ENCODE results near the gene WDSUB1.
A peak's percentile ranks its signal among the peaks of the same experiment; 100 is the strongest.

WDSUB1 gene, protein sequence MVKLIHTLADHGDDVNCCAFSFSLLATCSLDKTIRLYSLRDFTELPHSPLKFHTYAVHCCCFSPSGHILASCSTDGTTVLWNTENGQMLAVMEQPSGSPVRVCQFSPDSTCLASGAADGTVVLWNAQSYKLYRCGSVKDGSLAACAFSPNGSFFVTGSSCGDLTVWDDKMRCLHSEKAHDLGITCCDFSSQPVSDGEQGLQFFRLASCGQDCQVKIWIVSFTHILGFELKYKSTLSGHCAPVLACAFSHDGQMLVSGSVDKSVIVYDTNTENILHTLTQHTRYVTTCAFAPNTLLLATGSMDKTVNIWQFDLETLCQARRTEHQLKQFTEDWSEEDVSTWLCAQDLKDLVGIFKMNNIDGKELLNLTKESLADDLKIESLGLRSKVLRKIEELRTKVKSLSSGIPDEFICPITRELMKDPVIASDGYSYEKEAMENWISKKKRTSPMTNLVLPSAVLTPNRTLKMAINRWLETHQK

DNA sequence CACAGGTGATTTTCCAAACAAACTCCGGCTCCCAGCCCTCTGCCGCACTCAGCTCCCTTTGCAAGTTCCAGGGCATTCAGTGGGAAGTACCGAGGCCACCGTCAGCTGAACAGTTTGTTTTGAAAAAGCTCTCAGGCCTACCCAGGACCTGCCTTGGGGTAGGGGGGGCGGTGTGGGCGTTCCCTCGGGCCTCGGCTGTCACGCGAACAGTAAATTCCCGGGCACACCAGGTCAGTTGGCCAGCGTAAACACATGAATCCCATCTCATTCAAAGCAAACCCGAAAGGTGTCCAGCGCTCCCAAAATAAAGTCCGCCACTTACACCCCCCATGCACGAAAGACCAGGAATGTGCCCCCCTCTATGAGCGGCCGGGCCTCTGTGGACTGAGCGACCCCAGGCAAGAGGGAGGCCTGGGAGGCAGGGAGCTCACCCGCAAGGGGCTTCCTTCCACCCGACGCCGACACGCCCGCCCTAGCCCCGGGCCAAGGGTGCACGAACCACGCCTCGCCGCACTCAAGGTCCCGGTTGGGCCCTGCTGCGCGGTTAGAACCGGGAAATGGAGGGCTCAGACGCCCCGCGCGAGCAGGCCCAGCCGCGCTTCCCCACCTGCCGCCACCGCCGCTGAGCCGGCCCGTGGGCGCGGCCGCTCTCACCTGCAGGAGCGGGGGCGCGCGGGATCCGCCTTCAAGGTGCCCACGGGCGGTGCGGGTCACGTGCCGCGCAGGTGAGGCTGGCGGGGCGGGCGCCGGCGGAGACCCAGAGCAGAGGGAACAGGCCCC lies at the start of gene WDSUB1:
Gene WDSUB1 (minus strand): TSS at position 775 of the 780 bp plus-strand sequence. CDS start 3,634 bp downstream, outside the sequence.
- peak; percentile 71 for DNase-seq

DNA sequence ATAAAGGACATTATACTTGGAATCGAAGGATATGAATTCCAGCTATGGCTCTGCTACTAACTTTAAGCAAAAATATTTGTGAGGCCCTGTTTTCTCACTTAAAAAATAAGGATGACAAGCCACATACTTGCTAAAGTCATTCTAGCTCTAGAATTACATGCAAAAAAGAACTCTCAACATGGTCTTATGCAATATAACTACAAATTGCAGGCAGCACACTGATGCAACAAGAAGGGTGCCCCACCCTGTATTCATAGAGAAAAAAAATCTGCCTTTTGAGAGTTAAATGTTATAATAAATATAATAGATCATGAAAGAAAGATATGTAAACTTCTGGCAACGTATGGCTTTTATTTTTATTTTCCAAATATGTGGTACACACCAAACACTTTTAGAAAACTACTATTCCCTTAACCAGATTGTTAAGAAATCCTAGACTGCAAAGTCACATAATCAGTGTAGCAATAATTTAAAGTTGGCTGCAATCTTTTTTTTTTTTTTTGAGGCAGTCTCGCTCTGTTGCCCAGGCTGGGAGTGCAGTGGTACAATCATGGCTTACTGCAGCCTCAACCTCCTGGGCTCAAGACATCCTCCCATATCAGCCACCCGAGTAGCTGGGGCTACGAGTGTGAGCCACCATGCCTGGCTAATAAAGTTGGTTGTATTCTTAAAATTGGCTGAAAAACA lies 40.2 kb upstream of the WDSUB1 start:
- DNase-seq, result no peak

DNA sequence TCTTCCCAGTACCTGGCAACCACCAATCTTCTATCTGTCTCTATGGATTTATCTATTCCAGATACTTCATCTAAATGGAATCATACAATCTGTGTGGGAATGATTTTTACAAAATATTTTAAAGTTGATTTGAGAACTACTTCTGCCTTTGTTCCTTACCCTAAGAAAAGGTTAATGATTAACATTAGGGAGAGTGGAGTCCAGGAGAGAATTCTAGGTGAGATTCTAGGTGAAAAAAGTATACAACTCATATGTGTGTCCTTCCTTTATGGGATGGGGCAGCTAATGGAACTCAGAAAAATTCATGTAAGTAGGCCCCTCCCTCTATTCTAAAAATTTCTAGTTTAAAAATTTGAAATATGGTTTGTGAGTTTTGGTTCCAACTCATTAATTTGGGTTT lies 35.9 kb upstream of the WDSUB1 start:
- DNase-seq, result no peak

DNA sequence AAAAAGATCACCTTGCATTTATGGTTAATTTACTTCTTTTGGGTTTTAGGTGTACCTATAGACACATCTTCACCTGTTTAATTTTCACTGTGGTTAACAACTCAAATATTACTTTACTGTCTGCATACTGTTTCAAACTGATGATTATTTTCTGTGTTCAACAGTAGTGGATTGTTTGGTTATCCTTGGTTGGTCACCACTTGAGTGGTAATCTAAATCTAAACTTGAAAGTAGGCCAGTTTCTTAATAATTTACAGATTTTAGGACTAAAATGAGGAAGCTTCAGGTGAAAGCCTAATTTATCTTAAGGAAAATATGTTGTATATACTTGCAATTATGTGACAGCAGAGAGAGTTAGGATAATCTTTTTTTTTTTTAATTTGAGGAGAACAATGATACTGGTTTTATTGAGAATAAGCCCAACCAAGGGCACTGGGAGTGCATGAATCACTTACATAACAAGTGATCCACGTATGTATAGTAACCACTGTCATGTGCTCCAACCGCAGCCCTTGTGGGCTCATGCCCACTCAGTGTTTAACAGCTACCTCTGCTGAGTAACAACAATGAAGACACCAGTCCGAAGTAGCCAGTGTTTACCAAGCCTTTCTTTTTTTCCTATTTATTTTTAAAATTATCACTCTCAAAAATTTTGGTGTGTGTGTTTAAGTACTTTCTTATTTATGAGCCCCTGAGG lies 31.0 kb upstream of the WDSUB1 start:
- no peak for DNase-seq

DNA sequence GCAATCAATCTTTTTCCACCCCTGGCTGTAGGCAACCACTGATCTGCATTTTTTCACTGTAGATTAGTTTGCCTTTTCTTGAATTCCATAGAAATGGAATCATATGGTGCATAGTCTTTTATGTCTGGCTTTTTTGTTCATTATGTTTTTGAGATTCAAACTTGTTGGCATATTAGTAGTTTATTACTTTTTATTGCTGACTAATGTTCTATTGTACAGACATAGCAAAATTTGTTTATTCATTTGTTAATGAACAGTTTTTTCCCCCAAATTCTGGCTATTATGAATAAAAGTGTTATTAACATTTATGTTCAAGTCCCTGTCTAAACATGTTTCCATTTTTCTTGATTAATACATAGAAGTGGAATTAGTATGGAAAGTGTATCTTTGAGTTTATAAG lies 21.4 kb upstream of the WDSUB1 start:
- no peak for DNase-seq

DNA sequence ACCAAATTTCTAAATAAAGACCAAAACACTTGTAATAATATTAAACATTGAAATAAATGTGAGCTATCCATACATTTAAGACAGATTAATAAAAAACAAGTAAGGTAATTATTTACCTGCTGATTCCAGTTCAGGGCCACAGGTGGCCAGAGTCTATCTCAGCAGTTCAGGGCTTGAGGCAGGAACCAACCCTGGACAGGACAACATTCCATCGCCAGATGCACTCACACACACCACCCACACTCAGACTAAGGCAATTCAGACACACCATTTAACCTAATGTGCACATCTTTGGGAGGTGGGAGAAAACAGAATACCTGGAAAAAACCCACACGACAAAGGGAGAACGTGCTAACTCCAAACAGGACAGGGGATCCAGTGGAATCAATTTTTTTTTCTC lies 14.1 kb upstream of the WDSUB1 start:
- DNase-seq, result no peak

DNA sequence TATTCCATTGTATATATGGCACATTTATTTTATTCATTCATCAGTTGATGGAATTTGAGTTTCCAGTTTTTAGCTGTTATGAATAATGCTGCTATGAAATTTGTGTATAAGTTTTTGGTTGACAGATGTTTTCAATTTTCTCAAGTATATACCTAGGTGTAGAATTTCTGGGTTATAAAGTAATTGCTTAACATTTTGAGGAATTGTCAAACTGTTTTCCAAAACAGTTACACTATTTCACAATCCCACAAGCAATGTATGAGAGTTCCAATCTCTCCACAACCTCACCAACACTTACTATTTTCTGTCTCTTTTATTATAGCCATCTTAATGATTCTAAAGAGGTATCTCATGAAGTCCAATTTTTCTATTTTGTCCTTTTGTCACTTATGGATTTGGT lies 12.5 kb upstream of the WDSUB1 start:
- no peak for DNase-seq

DNA sequence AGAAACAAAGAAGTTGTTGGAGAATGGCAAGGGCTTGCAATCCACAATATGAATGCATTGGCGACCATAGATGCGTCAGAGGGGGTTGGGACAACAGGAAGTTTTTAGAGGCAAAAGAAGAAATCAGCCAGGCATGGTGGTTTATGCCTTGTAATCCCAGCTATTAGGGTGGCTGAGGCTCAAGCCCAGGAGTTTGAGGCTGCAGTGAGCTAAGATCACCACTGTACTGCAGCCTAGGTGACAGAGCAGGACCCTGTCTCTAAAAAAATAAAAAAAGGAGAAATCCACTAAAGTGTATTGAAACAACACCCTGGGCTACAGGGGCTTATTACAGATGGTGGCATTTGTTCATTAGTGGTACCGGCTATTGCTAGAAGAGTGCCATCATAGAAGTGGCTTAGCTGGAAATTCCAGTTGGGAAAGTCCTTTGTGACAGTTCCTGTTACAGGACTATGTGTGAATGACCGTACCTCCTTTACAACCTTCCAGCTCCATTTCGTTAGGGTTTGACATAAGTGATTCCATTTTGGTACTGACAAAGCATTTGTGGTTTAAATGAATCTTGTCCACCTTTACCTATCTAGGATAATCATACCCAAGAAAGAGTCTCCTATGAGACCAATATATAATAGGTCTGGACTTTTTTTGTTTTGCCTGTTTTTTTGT lies 10.7 kb upstream of the WDSUB1 start:
- no peak for DNase-seq

DNA sequence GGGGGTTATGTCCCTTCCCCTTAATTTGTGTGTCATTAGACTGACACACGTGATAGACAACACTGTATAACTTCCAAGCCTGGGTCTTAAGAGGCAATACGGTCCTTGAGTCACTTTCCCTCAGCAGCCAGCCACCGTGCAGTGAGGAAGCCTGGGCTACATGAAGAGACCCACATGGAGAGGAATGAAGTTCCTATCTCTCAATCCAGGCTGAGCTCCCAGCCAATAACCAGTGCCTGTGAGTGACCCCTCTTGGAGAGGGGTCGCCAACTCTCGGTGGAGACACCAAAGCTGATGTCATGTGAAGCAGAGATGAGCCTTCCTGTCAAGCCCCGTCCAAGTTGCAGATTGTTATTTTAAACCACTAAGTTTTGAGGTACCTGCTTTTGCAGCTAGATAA lies 5.7 kb upstream of the WDSUB1 start:
- DNase-seq, result no peak

DNA sequence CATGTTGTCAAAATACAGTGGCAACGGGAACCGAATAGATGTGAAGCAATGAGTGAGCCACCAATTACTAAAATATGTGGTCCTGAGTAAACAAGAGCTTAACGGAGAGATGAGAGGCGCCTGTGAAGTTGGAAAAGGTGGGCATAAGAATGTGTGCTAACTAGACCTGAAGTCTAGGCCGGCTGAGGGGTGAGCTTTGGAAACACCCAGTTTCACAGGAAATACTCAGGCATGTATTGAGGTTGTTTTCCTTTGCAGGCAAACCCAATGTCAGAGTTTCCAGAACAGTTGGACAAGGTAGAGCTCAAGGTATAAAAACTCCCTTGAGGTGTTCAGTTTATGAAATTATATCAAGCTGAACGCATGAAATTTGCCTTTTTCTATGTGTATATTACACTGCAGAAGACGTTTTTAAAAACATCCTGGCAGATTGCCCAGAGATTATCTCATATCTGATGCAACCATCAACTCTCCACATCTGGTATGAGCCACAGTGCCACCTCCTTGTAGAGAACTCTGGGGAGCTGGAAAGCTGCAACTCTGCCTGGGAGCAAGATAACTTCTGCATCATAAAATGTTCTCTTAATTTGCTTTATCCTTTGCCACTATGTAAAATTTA lies 3.9 kb upstream of the WDSUB1 start:
- DNase-seq, result no peak

DNA sequence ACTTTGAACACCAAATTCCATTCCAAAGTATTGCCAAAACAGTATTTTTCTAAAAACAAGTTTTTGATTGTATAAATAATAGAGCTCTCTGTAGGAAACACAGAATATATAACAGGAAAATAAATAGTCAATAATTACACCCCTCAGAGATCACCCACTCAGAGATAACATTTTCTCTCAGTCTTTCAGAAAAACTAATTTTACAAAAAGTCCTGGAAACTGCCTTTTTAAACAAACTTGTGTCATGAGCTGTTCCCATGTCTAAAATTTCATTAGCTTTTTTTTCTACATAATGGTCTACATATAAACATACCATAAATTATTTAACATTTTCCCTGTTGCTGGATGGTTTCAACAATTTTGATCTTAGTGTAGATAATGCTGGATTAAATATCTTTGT lies 1.2 kb upstream of the WDSUB1 start:
- no peak for DNase-seq

DNA sequence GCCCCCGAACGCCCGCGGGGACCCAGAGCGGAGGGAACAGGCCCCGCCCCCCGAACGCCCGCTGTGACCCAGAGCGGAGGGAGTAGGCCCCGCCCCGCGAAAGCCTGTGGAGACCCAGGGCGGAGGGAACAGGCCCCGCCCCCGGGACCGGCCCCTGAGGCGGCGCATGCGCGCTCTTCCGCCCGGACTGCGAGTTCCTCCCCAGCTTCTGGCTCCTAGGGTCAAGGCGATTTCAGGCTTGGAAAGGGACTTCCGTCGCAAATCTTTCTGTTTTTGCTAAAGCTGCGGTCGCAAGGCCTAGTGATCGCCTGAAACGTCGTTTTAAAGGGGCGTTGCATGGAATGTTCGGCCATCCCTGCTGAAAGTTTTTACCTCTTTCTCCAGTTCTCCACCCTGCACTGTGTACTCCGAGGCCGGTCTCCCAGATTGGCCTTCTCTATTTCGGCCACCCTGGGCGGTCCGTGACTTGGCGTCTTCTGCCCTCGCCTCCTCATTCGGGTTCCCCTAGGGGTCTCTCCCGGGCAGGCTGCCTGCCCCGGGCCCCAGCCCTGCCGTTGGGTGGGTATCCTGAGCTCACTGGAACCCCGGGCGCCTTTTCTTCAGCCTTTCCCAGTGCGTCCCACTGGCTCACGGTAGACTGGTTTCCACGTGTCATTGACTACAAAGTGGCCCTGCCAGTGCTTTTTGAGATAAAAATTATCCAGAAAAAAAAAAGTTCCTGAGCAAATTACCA lies 372 bp upstream of the WDSUB1 start:
- peak; percentile 98 for DNase-seq

DNA sequence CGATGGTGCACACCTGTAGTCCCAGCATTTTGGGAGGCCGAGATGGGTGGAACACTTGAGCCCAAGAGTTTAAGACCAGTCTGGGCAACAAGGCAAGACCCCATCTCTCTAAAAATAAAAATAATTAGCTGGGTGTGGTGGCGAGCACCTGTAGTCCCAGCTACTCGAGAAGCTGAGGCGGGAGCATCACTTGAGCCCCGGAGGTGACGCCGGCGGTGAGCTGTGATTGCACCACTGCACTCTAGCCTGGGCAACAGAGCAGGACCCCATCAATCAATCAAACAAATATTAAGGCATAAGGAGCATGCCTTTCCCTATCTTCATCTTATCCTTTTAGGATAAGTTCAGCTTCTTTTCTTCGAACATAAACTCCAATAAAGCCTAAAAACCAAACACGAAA lies 1.1 kb downstream of the WDSUB1 start:
- no peak for DNase-seq

DNA sequence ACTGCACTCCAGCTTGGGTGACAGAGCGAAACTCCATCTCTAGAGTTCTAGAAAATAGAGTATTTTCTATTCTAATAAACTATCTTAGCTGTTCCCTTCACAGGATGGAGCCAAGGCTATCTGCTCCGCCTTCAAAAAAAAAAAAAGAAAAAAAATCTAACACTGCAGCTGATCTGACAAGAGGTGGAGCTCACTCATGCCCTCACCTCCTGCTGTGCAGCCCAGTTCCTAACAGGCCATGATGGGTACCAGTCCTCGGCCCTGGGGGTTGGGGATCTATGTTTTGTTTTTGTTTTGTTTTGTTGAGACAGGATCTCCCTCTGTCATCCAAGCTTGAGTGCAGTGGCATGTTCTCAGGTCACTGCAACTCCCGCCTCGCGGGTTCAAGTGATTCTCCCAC lies 3.0 kb downstream of the WDSUB1 start:
- DNase-seq, result no peak

DNA sequence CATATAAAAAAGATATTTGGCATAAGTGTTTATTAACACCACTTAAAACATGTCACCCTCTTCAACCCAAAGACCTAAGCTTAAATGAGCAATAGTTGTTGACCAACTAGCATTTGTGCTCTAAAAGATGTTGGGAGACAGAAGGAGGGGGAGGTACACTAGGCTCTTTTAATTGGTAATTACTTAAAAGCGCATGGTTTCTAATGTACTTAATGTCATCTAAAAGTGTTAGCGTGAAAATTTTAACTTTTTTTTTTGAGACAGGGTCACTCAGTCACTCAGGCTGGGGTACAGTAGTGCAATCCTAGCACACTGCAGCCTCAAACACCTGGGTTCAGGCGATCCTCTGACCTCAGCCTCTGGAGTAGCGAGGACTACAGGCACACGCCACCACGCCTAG lies 5.5 kb downstream of the WDSUB1 start:
- DNase-seq, result no peak

DNA sequence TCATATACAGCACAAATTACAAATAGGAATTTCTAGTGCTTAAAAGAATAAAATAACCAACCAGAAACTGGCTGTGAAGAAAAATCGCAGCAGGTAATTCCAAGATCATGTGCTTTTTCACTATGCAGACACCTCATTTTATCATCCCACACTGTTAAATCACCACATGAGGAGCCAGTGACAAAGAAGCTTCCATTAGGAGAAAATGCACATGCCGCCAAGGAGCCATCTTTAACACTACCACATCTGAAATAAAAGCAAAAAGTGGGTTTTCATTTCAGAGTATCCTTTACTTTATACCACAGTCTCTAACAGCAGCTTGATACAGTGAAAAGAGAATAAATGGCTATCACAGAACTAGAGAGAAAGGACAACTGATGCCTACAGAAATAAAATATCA lies 6.8 kb downstream of the WDSUB1 start:
- no peak for DNase-seq

DNA sequence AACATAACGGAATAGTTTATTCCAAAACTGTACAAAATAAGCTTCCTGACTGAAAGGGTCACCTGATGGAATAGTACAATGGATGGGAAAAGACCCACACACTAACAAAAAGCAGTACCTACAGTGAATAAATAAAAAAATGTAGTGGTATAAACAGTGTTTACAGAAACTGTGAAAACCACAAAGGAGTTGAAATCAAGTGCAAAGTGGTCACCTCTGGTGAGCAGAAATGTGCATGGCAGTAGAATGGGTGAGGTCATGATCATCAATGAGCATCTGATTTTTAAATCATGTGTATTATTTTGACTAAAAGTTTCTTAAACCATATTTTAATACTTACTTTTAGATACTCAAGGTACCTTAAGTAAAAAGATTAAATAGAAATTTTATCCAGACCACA lies 11.4 kb downstream of the WDSUB1 start:
- no peak for DNase-seq

DNA sequence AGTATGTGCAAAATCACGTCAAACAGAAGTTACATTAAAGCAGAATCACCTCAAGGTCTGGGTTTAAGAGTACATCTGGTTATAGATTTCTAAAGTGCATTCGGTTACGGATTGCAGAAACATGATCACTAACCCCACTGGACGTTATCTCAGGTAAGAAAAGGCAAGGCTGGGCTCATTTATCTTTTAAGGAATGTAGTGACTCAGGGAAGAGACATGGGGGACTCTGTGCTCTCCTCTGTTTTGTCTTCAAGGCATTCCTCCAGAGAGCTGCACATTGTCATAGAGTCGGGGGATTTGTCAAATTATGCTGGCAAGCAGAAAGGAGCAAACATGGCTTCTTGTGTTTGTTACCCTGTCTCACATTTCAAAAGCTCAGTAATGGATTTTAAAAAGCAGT lies 14.3 kb downstream of the WDSUB1 start:
- no peak for DNase-seq

DNA sequence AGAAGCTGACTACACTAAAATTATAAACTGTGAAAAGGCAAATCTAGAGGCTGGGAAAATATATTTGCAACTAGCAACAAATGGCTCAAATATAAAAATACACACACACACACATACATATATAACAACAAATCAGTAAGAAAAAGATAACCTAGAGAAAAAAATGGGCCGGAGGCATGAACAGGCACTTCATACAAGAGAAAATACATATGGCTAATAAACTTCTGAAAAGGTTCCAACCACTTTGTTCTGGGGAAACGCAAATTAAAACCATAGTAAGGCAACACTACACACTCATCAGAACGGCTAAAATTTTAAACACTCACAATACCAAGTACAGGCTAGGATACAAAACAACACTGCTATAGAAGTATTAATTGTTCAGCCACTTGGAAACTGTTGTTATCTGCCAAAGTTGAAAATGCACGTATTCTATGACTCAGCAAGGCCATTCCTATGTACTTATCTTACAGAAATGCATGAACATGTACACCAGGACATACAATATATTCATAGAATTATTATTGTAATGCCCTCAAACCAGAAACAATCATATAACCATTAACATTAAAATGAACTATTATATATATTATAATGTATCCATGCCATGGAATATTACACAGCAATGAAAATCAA lies 15.6 kb downstream of the WDSUB1 start:
- no peak for DNase-seq

DNA sequence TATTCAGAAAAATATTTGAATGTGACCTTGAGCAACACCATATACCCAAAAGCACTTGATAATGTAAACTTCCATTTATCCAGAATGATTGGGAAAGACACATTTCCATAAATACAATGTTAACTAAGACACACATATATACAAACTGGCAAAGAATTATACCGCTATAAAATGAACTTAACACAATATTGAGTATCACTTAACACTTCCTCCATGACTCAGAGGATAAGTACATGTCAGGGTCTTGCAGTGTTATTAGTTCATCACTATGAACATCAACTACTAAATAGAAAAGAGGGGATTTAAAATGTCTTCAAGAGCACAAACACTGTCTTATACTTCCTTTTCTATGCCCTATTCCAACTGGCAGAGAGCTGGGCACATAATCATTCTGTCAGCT lies 18.6 kb downstream of the WDSUB1 start:
- DNase-seq, result no peak

DNA sequence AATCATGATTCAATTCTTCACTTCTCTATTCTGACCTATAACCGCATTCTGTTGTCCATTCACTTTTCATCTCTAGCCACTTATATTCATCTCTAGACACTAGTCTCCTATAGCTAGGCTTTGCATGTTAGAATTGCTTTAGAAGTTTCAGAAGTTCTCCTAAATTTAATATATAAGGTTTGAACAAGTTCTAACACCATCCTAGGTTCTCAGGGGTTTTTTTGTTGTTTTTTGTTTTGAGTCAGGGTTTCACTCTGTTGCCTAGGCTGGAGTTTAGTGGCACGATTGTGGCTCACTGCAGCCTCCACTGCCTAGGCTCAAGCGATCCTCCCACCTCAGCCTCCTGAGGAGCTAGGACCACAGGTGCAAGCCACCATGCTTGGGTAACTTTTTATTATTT lies 19.9 kb downstream of the WDSUB1 start:
- no peak for DNase-seq
